Tibial nerve (tissue), 4 donors: ENCODE data around the gene ATP8A1. TPM values are rescaled to one million over a fixed set of nuclear protein-coding genes. Genes with fewer than 3 reads are reported as not detected.
"Not testable (repeated sequence)": the region's sequence is repeated elsewhere in the genome, so short reads cannot be mapped to it uniquely, and the experiment has no call there.

Source experiments
- DNase-seq, 2 donors: peaks; one replicate each; pipeline ENCODE4 v3.0.0-alpha.2; 2019; ENCODE audit warnings: low spot score in 2 of 2
- H3K27ac ChIP-seq, 4 donors: fragments of 200-600 bp; sonication (generic) in 3 of 4; one replicate each; pipeline ENCODE4 v1.5.1; 2017 to 2019; ENCODE audit warnings: mild to moderate bottlenecking in 1 of 4
- H3K27me3 ChIP-seq, 2 donors: fragments of 200-600 bp; sonication (generic) in 1 of 2; one replicate each; pipeline versions ENCODE4 v1.5.1 to v1.6.0; 2017 to 2019
- H3K36me3 ChIP-seq, 3 donors: fragments of 200-600 bp; sonication (generic); one replicate each; pipeline ENCODE4 v1.5.1; 2018 to 2019
- H3K4me1 ChIP-seq, 4 donors: fragments of 200-600 bp; sonication (generic) in 3 of 4; one replicate each; pipeline ENCODE4 v1.5.1; 2017 to 2019
- H3K4me3 ChIP-seq, 4 donors: fragments of 200-600 bp; sonication (generic) in 3 of 4; one replicate each; pipeline ENCODE4 v1.5.1; 2017 to 2019; ENCODE audit warnings: mild to moderate bottlenecking in 1 of 4, moderate library complexity in 1 of 4
- H3K9me3 ChIP-seq, 4 donors: fragments of 200-600 bp; sonication (generic) in 3 of 4; one replicate each; pipeline ENCODE4 v1.5.1; 2017 to 2019
- CTCF ChIP-seq, 5 experiments: fragments of 200-600 bp in 3 of 5; fragments of 450-650 bp in 2 of 5; sonication (generic) in 3 of 5; IDR thresholded peaks; one replicate each; pipeline ENCODE4 v1.5.1; 2016 to 2019; ENCODE audit warnings: antibody characterized with exemption in 5 of 5, mild to moderate bottlenecking in 3 of 5, moderate library complexity in 2 of 5
- EP300 ChIP-seq, 2 donors: sonication (generic); formaldehyde crosslinking; IDR thresholded peaks; one replicate each; pipeline ENCODE4 v1.6.1; 2017; ENCODE audit warnings: antibody characterized with exemption in 2 of 2, mild to moderate bottlenecking in 1 of 2
- POLR2A ChIP-seq, 2 donors: fragments of 450-650 bp; IDR thresholded peaks; one replicate each; pipeline ENCODE4 v1.6.1; 2017; ENCODE audit warnings: antibody characterized with exemption in 2 of 2, mild to moderate bottlenecking in 2 of 2, moderate library complexity in 2 of 2
- WGBS, 2 donors: methylation state at CpG; one replicate each; pipeline ENCODE4 v1.1.5; 2018; 5-methylcytosine and 5-hydroxymethylcytosine counted together
- total RNA-seq, 4 donors: library from RNA; depleted of rRNA; stranded (reverse); fragments of >200 nt; gene quantifications; one replicate each; pipeline ENCODE4 v1.1.0, GENCODE V29; 2016

The ATP8A1 gene
- total RNA-seq, 4 donors from 2014 or later: 57.9 to 79.7 (median 64.9) TPM

- Histone ChIP-seq H3K36me3 (peaks cover 0 to 5% (median 0%) of the 10 kb centered on the region in 3 donors), H3K9me3 (no peaks in the 10 kb centered on the region), H3K4me3 (no peak overlapping the region), H3K27ac (no peak overlapping the region), H3K4me1 (no peaks in the 10 kb centered on the region), H3K27me3 (no peaks in the 10 kb centered on the region)
- no peak for TF ChIP-seq EP300 (IDR thresholded peaks at IDR 0.05)
- no peak for TF ChIP-seq POLR2A (IDR thresholded peaks at IDR 0.05)
- no peak for TF ChIP-seq CTCF (IDR thresholded peaks at IDR 0.05)
- WGBS, 2 donors: 92 to 97% methylated on average over 3 of the region's 3 CpGs
- no peak for DNase-seq
Observed at GRCh38 chr4:42473071-42473684, 183.7 kb downstream of the ATP8A1 start.

- no peaks in the 10 kb centered on the region for H3K27me3 ChIP-seq
- no peak for TF ChIP-seq POLR2A (IDR thresholded peaks at IDR 0.05)
- no peak for TF ChIP-seq EP300 (IDR thresholded peaks at IDR 0.05)
- TF ChIP-seq CTCF (IDR thresholded peaks at IDR 0.05): no peak
- DNase-seq: no peak
- peaks cover 0 to 10% (median 0%) of the 10 kb centered on the region in 3 donors for H3K36me3 ChIP-seq
- H3K9me3 ChIP-seq: no peaks in the 10 kb centered on the region
- 86 to 88% methylated on average over 3 of the region's 3 CpGs for WGBS, 2 donors
- no peak overlapping the region for H3K27ac ChIP-seq
- no peak overlapping the region for H3K4me3 ChIP-seq
- H3K4me1 ChIP-seq: no peaks in the 10 kb centered on the region
Observed at GRCh38 chr4:42471896-42472295, 185.0 kb downstream of the ATP8A1 start.

- DNase-seq: no peak
- Histone ChIP-seq H3K27ac (no peak overlapping the region), H3K4me1 (no peaks in the 10 kb centered on the region), H3K36me3 (peaks cover 0 to 7% (median 0%) of the 10 kb centered on the region in 3 donors), H3K4me3 (no peak overlapping the region), H3K9me3 (no peaks in the 10 kb centered on the region), H3K27me3 (no peaks in the 10 kb centered on the region)
- WGBS, 2 donors: 63 to 71% methylated on average over 5 of the region's 5 CpGs
- TF ChIP-seq CTCF (IDR thresholded peaks at IDR 0.05) (no peak), POLR2A (IDR thresholded peaks at IDR 0.05) (no peak), EP300 (IDR thresholded peaks at IDR 0.05) (no peak)
Observed at GRCh38 chr4:42470023-42470422, 186.9 kb downstream of the ATP8A1 start.

- peaks cover 0 to 29% (median 0%) of the 10 kb centered on the region in 3 donors for H3K36me3 ChIP-seq
- not testable (repeated sequence) for DNase-seq, H3K9me3 ChIP-seq, H3K4me3 ChIP-seq, H3K4me1 ChIP-seq, H3K27me3 ChIP-seq, H3K27ac ChIP-seq
- WGBS, 2 donors: 90 to 92% methylated on average over 3 of the region's 3 CpGs
Observed at GRCh38 chr4:42467777-42468176, 189.1 kb downstream of the ATP8A1 start.

- H3K36me3 ChIP-seq: peaks cover 0 to 43% (median 0%) of the 10 kb centered on the region in 3 donors
- no peaks in the 10 kb centered on the region for H3K4me1 ChIP-seq
- H3K27ac ChIP-seq: no peak overlapping the region
- DNase-seq: no peak
- no peaks in the 10 kb centered on the region for H3K27me3 ChIP-seq
- 59 to 69% methylated on average over 2 of the region's 2 CpGs for WGBS, 2 donors
- peaks cover 0 to 11% (median 0%) of the 10 kb centered on the region in 4 donors for H3K9me3 ChIP-seq
- no peak for TF ChIP-seq CTCF (IDR thresholded peaks at IDR 0.05)
- TF ChIP-seq EP300 (IDR thresholded peaks at IDR 0.05): no peak
- no peak for TF ChIP-seq POLR2A (IDR thresholded peaks at IDR 0.05)
- no peak overlapping the region for H3K4me3 ChIP-seq
Observed at GRCh38 chr4:42466273-42466844, 190.5 kb downstream of the ATP8A1 start.
